Measurements from ENCODE around the gene GNAZ.
"Not testable (repeated sequence)": the region's sequence is repeated elsewhere in the genome, so short reads cannot be mapped to it uniquely, and the experiment has no call there.

The GNAZ gene

GRCh38 chr22:23070418-23071229, at the start of gene GNAZ:
TSS of gene GNAZ (plus strand) at chr22:23070519. CDS start at chr22:23095696, 25,177 bp downstream.
- no peak for DNase-seq (ENCODE audit: low read depth)

DNA sequence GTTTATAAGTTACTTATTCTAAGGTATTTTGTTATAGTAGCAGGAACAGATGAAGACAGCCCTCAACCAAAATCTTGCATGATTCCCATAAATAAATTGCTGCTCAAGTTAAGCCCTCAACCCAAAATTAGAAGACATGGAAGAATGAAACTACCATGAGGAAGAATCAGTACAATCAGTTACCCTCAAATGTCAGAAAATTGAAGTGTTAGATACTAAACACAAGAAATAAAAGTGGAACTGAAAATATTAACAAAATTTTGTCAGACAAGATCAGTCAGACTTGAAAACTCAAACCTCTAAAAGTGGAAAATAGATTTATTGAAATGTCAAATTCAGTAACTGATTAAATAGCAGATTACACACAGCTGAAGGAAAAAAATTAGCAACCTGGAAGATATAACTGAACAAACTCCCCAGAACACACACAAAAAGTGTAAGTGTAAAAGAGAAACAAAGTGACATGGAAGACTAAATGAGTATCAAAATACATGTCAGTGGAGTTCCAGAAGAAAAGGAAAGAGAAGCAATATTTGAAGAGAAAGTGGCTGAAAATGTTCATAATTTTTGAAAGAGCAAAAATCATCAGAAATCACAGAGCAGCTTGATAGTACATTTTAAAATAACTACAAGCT, 49.5 kb upstream of the GNAZ start:
- DNase-seq (ENCODE audit: low read depth), result no peak

GRCh38 chr22:23021660-23022353, 48.5 kb upstream of the GNAZ start:
- DNase-seq (ENCODE audit: low read depth), result not testable (repeated sequence)

DNA sequence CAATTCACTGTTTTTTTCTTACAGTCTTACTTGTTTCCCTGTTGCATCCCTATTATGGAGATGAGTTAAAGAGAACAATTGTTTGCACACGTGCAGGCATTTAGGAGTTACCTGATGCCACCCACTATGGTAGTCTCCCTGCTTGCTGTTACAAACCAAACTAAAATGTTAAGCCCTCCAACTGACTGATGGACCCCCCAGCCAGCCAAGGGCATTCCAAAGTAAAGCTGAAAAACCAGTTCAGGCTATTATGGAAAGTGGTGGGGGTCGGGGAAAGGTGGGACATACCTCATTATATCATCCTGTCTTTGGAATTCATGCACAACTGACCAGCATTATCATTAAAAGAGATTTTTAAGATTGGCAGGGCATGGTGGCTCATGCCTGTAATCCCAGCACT, 47.0 kb upstream of the GNAZ start:
- DNase-seq (ENCODE audit: low read depth), result no peak

DNA sequence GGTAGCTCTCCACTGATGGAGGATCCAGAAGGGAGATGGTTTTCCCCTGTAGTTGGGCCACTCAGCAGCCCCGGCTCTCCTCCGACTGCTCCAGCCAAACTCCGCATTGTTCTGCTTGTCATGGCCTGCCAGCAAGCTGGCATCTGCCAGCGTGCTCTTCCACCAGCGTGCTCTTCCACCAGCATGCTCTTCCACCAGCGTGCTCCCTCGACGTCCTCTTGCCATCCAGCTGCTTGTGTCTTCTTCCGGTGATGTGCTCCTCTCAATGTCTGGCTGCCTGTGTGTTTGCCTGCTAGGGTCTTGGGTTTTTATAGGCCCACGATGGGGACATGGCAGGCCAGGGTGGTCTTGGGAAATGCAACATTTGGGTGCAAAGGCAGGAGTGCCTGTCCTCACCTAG, 43.5 kb upstream of the GNAZ start:
- DNase-seq (ENCODE audit: low read depth), result no peak

GRCh38 chr22:23027849-23028248, 42.5 kb upstream of the GNAZ start:
- DNase-seq (ENCODE audit: low read depth), result not testable (repeated sequence)

- no peak for DNase-seq (ENCODE audit: low read depth)
Observed at GRCh38 chr22:23029521-23030228, 40.6 kb upstream of the GNAZ start.

DNA sequence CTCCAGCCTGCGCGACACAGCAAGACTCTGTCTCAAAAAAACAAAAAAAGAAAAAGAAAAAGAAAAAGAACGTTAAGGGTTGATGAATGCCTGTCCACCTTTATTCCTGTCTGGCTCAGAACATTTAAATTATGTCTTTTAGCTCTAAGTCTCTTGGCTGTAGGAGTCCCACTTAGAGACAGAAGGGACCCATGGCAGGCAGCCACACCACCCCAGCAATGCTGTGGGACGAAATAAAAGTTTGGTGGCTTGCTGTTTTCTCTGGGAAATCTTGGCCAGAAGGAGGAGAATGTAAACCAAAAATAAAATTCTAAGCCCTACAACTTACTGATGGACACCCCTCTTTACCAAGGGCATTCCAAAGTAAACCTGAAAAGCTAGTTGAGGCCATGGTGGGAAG, 38.9 kb upstream of the GNAZ start:
- no peak for DNase-seq (ENCODE audit: low read depth)

DNA sequence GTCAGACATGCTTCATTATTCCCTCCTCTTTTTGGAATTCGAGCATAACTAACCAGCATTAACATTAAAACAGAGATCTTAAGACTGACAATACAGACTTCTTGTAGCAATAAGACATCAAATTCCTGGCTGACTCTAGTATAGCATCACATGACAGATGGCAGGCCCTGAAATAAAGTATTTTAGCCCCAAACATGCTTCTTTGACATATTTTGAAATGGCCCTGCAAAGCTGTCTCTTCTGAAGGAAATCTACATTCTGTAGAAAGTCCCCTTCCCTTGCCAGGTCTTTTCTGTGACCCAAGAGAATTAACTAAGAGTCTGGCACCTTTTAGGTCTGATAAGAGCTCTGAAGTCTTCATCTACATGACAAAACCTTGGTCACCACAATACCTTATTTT, 38.5 kb upstream of the GNAZ start:
- no peak for DNase-seq (ENCODE audit: low read depth)

DNA sequence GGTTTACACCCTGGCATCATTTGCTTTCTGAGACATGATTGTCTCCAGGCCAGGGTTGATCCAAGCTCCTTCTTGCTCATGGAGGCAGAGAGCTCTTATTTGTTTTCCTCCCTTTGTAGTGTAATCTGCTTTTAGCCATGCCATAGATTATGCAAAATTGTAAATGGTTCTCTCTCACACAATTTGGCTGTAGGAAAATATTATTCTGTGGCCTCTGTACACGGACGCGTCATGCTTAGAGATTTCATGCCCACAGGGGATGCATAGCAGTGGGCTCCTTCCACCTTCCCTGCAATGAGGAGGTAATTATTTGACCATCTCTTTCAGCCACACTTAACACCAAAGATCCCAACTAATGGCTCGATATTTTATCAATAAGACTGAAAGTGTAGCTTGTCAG, 37.7 kb upstream of the GNAZ start:
- no peak for DNase-seq (ENCODE audit: low read depth)

DNA sequence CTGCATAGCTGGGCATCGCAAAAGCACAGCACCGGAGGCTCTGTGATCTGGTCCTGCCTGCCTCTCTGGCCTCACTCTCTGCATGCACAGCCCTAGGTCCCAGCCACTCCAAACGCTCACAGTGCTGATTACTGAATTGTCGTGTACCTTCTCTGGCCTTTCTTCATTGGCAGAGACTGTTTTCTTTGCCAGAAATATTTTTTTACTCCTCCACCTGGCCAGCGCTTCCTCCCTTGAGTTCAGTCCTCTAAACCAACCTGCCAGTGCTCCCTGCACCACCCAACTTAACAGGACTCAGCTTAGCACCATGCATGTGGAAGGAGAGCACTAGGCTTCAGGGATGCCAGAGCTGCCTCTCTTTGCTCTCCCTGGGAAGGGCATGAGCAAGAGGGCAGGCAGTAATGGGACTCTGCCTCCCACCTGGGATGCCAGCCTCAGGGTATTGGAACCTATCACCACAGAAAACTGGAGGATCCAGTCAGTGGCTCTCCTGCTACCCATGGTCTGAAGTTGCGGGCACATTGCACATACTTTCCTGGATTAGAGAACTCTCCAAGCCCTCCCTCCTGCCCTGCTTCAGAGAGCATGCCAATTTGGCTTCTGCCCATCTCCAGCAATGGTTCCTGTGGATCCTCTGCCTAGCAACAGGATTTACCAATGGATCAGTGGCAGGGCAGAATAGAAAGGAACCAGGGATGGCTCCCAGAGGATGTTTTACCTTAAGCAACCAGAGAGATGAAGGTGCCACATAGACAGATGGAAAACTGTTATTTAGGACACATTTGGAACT, 37.0 kb upstream of the GNAZ start:
- DNase-seq (ENCODE audit: low read depth), result no peak

DNA sequence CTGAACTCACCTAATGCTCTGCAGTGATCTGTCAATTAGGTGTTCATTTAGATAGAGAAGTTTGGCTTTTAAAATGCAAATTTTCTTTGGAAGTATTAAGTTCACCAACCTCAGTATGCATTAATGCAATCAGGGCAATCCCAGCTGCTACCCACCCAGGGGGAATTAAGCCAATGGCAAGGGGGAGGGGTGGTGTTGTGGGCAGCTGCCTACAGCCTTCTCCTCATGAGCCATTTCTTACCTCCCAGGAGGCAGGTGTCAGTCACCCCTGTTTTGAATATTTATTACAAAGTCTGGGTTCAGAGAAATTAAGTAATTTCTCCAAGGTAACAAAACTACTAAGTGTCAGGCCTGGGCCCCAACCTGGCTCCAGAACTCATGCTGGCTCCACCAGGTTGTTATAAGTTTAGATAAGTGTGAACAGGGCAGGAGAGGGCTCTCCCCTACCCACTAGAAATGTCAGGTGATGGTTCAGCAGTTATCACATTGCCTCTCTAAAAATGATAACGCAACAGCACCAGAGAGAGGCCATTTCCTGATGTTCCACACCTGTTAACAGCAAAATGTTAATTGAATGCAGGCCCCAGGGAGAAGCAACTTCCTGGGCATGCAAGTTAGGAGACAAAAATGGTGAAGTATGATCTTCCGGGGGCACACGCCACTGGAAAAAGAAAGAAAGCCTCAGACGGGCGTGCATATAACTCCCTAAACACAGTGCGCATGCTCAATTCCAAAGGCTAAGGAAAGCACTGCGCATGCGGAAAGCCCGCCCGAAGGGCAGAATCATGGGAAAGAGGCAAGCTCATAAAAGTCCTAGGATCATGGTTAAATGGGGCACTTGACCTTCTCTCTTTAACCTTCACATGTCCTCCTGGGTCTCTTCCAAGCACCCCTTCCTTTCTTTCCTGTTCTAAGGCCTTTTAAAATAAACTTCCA, 35.4 kb upstream of the GNAZ start:
- no peak for DNase-seq (ENCODE audit: low read depth)

GRCh38 chr22:23035557-23036277, 34.6 kb upstream of the GNAZ start:
- no peak for DNase-seq (ENCODE audit: low read depth)

GRCh38 chr22:23036684-23037428, 33.5 kb upstream of the GNAZ start:
- no peak for DNase-seq (ENCODE audit: low read depth)

GRCh38 chr22:23037429-23038333, 32.6 kb upstream of the GNAZ start:
- DNase-seq (ENCODE audit: low read depth), result no peak

GRCh38 chr22:23038334-23038642, 32.0 kb upstream of the GNAZ start:
- no peak for DNase-seq (ENCODE audit: low read depth)

DNA sequence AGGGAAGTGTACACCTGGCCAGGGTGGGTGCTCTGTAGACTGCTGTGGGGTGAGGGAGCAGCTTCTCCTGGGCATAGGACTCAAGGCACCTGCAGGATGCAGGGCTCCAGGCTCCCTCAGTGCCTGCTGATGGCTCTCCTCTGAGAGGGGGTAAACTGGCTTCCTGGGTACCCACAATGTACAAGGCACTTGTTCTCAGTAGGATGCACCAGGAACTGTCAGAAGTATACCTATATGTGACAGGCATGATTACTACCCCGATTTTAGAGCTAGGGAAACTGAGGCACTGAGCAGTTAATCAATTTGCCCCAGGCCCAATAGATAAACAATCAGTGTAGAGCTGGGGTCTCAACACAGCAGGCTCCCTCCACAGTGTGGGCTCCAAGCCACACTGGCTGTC, 31.4 kb upstream of the GNAZ start:
- DNase-seq (ENCODE audit: low read depth), result no peak

- no peak for DNase-seq (ENCODE audit: low read depth)
Observed at GRCh38 chr22:23042179-23042578, 28.1 kb upstream of the GNAZ start.

All from non-pigmented ciliary epithelial cell (primary cell).